Measurements from ENCODE around the gene CDCA5.

DNA sequence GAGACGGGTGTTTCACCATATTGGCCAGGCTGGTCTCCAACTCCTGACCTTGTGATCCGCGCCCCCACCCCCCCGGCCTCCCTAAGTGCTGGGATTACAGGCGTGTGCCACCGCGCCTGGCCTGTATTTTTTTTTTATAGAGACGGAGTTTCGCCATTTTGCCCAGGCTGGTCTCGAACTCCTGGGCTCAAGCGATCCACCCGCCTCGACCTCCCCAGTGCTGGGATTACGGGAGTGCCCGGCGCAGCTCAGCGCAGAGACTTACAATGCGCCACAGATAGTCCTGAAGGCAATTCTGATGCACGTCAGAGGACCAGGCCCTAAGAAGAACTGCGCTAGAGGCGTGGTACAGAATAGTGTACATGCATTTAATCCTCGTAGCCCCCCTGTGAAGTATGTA, 11.6 kb upstream of the CDCA5 start:
- TF ChIP-seq POLR2A (IDR thresholded peaks at IDR 0.05; ENCODE audit: low read length) (no peak), ZNF302 (CRISPR knock-in tag; IDR thresholded peaks at IDR 0.05) (no peak), MAFK (IDR thresholded peaks at IDR 0.05; ENCODE audit: partially characterized antibody) (no peak), JUNB (IDR thresholded peaks at IDR 0.05) (no peak), MAZ (IDR thresholded peaks at IDR 0.05; ENCODE audit: borderline replicate concordance, low read depth, low read length) (no peak), ESRRA (IDR thresholded peaks at IDR 0.05; ENCODE audit: borderline replicate concordance, low read length) (no peak), SMC3 (IDR thresholded peaks at IDR 0.05) (no peak), CEBPB (IDR thresholded peaks at IDR 0.05) (no peak)
- TF ChIP-seq, protein P1, sequence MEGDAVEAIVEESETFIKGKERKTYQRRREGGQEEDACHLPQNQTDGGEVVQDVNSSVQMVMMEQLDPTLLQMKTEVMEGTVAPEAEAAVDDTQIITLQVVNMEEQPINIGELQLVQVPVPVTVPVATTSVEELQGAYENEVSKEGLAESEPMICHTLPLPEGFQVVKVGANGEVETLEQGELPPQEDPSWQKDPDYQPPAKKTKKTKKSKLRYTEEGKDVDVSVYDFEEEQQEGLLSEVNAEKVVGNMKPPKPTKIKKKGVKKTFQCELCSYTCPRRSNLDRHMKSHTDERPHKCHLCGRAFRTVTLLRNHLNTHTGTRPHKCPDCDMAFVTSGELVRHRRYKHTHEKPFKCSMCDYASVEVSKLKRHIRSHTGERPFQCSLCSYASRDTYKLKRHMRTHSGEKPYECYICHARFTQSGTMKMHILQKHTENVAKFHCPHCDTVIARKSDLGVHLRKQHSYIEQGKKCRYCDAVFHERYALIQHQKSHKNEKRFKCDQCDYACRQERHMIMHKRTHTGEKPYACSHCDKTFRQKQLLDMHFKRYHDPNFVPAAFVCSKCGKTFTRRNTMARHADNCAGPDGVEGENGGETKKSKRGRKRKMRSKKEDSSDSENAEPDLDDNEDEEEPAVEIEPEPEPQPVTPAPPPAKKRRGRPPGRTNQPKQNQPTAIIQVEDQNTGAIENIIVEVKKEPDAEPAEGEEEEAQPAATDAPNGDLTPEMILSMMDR (IDR thresholded peaks at IDR 0.05): no peak
- TF ChIP-seq, protein P2, sequence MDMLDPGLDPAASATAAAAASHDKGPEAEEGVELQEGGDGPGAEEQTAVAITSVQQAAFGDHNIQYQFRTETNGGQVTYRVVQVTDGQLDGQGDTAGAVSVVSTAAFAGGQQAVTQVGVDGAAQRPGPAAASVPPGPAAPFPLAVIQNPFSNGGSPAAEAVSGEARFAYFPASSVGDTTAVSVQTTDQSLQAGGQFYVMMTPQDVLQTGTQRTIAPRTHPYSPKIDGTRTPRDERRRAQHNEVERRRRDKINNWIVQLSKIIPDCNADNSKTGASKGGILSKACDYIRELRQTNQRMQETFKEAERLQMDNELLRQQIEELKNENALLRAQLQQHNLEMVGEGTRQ (IDR thresholded peaks at IDR 0.05): no peak
